Measurements from ENCODE around the gene CDH22.

The CDH22 gene

GRCh38 chr20:46324379-46324778 lies 16.1 kb upstream of the CDH22 start:
- DNase-seq (ENCODE audit: low read depth, low spot score), result no peak

DNA sequence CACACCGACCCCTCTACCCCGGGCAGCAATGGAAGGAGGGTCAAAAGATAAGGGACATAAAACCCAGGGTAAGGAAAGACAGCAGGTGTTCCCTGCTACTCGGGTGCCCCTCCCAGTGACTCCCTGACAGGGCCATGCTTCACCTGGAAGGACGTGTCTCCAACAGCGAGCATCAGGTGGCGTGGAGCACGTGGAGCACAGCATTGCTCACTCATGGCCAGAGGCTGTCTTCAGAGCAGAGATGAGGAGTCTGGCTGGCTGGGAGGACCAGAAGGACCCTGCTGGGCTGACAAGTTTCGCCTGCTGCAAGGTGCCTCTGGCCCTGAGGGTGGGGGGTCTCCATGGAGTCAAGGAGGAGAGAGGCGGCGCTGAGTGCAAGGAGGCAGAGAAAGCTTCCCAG lies 15.3 kb upstream of the CDH22 start:
- DNase-seq (ENCODE audit: low read depth, low spot score), result no peak

DNA sequence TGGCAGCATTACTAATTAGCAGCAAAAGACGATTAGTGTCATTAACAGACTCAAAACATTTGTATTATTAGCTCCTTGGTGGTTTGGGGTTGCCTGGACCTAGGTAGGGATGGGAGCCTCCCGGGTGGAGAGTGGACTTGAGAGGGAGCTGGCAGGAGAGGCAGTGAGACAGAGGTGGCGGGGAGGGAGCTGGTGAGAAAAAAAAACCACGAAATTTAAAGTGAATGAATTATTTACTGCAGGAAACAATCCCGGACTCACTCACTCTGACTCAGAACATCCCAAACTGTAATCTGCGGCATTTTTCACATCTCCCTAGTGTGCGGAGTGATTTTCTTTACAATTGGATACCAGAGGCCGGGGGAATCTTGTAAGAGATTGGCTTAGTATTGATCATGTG lies 14.3 kb upstream of the CDH22 start:
- no peak for DNase-seq (ENCODE audit: low read depth, low spot score)

- DNase-seq (ENCODE audit: low read depth, low spot score), result no peak
Measured at GRCh38 chr20:46317685-46318177, 9.4 kb upstream of the CDH22 start.

DNA sequence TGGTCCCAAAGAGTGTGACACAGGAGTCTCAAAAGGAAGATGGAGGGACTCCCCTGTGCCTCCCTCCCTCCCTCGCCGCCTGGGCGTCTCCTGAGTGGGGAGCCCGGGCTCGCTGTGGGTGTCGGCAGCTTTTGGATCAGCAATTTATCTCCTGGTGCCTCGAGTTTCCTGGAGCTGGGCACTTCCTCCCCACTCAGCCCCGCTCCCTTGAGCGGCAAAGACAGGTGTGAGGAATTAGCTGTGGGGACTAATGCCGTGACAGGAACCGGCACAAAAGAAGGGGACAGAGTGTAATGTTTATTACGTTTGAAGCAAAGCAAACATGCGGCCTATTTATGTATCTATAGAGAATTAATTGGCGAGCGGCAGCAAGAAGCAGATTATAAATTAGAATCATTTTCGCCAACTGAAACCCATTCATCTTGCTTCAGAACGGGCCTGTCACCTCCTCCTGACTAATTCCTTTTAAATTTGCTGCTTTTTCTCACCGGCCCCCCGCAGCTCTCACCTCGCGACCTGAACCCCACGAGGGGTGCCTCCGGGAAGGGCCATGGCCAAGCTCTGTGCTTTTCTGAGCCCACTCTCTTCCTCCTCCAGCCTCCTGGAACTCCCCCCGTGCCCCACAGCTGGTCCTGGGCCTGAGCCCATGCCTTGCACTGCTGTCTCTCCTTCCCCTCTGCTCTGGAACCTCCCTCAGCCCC lies 8.8 kb upstream of the CDH22 start:
- DNase-seq (ENCODE audit: low read depth, low spot score), result no peak

DNA sequence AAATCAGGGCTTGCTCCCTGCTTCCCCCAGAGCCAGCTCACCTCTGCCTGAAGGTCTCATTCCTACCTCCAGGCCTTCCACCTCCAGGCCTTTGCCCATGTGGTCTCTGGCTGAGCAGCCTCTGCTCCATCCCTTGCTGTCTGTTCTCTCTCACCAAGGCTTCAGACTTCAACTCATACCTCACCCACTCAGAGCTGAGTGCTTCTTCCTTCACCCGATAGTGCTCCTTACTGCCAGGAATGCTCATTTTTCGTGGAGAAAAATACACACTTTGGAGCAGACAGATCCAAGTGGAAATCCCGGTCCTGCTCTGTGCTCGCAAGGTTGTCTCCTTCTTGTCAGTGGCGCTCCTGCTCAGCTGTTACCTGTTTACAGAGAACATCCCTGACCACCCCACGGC lies 7.0 kb upstream of the CDH22 start:
- no peak for DNase-seq (ENCODE audit: low read depth, low spot score)

GRCh38 chr20:46312945-46313861 lies 4.9 kb upstream of the CDH22 start:
- DNase-seq (ENCODE audit: low read depth, low spot score), result no peak

- DNase-seq (ENCODE audit: low read depth, low spot score), result no peak
Measured at GRCh38 chr20:46312075-46312944, 4.0 kb upstream of the CDH22 start.

GRCh38 chr20:46311719-46312074 lies 3.4 kb upstream of the CDH22 start:
- no peak for DNase-seq (ENCODE audit: low read depth, low spot score)

- no peak for DNase-seq (ENCODE audit: low read depth, low spot score)
Measured at GRCh38 chr20:46311039-46311650, 2.8 kb upstream of the CDH22 start.

DNA sequence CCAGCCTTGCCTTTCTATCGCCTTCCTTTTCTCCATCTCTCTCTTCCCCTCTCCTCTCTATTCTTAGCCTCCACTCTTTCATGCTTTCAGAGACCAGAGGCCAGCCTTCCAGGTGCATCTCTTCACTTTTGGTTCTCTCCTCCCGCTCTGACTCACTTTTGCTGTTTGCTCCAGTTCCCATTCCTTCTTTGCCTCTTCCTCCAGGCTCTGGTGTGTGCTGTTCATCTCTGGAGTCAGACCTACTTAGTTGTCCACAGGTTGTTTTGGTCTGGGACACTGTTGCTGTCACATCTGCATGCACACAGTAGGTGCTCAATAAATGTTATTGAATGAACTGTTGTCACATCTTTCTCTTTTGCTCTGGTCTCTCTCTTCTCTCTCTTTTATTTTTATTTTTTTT lies 1.6 kb upstream of the CDH22 start:
- DNase-seq (ENCODE audit: low read depth, low spot score), result no peak

- no peak for DNase-seq (ENCODE audit: low read depth, low spot score)
Measured at GRCh38 chr20:46307999-46308257, 370 bp downstream of the CDH22 start.

- DNase-seq (ENCODE audit: low read depth, low spot score), result no peak
Measured at GRCh38 chr20:46307139-46307998, 929 bp downstream of the CDH22 start.

DNA sequence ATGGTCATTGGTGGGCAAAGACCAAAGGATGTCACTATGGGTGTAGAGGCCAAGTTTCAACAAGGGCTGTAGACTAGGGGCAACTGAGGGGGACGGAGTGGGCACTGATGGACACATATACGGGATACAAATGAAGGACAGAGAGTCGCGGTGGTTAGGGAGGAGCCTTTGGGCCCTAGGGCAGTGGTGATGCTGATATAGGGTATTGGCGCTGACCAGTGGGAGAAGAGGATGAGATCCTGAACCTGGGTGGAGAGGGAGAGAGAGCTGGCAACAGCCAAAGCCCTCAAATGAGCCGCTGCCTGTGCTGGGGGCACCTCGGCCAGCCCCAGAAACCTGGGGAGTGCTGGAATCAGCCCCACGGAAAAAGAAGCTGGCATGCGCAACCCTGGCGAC lies 1.6 kb downstream of the CDH22 start:
- no peak for DNase-seq (ENCODE audit: low read depth, low spot score)

DNA sequence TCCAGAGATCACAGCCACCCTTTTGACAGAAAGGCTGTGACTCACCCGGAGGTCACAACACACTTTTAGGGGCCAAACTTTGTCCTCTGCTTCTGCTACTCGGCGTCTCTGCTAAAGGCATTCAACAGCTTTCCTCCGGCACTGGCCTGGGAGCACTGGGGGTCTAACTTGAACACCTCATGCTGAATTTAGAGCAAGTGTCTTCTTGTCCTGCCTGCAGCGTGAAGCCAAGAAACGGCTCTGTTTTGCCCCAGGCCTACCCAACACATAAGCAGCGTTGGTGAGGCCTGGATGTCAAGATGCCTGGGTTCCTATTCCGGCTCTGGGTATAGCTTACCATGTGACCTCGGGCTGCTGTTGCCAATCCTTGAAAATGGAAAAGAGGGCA lies 2.3 kb downstream of the CDH22 start:
- DNase-seq (ENCODE audit: low read depth, low spot score), result no peak

- no peak for DNase-seq (ENCODE audit: low read depth, low spot score)
Measured at GRCh38 chr20:46305331-46305972, 2.8 kb downstream of the CDH22 start.

GRCh38 chr20:46304852-46305251 lies 3.4 kb downstream of the CDH22 start:
- DNase-seq (ENCODE audit: low read depth, low spot score), result no peak

- no peak for DNase-seq (ENCODE audit: low read depth, low spot score)
Measured at GRCh38 chr20:46304361-46304760, 3.9 kb downstream of the CDH22 start.

- DNase-seq (ENCODE audit: low read depth, low spot score), result no peak
Measured at GRCh38 chr20:46303176-46303956, 4.9 kb downstream of the CDH22 start.

DNA sequence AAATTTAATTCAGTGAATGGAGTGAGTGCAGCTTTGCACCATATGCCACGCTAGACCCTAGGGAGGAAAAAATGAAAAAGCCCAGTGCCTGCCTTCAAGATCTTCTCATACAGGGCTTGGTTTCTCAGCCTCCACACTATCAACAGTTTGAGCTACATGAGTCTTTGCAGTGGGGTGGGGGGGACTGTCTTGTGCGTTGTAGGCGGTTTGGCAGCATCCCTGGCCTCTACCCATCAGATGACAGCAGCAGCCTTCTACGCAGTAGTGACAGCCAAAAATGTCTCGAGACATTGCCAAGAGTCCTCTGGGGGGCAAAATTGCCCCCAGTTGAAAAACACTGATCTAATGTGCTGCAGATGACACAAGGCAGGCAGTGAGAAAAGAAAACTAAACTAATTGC lies 6.2 kb downstream of the CDH22 start:
- DNase-seq (ENCODE audit: low read depth, low spot score), result no peak
